ENCODE data around the gene PRDM12.

Gene PRDM12

DNA sequence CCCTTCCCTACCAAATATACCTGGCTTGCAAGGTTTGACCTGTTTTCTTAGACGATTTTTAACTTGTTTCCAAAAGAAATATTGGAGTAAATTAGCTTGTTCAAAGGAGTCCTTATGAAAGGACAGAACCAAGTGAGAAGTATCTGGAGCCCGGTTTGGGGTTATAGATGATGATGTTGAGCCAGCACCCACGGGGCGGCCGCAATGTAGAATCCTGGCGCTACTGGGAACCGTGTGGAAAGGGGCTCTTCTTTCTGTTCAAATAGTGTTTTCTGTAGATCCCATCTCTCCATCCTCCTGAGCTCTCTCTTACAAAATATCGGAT, 28.7 kb downstream of the PRDM12 start:
- no peak for DNase-seq

DNA sequence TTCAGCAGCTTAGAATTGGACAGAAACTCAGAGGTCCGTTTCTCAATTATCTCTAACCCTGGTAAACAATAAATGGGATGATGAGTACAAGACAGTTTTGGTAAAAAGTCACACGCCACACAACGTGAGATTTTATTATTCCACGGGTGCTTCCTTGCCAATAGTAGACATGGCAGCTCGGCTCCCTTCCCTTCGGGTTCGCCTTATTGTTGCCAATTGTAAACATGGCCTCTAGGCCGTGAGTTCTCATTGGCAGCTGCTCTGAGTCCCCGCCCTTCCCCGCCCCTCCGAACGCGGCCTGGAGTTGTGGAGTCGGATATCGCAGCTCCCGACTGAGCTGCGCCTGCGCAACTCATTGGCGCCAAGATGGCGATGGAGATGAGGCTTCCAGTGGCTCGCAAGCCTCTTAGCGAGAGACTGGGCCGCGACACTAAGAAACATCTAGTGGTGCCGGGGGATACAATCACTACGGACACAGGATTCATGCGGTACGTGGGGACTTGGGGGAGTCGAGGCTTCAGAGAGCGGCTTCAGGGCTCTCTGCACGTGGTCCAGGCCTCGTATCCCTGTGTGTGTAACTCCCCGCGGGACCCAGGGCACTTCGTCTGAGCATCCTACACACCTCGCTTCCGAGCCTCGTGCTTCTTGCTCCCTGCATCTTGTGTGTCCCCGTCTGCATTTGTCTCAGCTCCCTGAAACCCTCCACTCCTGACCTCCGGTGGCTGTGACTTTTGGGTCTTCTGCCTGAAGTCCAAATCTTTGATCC, 29.2 kb downstream of the PRDM12 start, which contains the start of gene EXOSC2:
EXOSC2 (plus strand) TSS at position 355 of the 766 bp plus-strand sequence; CDS start at position 367, 12 bp downstream.
- DNase-seq: peak; percentile 99

DNA sequence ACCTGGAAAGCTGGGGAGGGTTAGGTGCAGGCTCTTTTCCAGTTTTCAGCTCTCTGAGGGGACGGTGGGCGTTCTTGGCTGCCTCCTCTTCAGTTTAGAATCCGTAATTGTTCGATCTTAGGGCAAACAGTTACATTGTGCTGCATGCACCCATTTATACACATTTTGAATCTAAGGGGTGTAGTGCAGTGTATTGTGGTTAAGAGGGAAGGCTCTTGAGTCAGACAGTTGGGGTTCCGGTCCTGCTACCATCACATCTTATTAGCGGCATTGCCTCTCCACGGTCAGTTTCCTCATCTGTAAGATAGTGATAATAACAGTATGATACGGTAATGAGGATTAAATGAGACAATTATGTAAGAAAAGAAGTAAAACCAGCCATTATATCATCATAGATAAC, 29.8 kb downstream of the PRDM12 start:
- DNase-seq: peak; percentile 28

DNA sequence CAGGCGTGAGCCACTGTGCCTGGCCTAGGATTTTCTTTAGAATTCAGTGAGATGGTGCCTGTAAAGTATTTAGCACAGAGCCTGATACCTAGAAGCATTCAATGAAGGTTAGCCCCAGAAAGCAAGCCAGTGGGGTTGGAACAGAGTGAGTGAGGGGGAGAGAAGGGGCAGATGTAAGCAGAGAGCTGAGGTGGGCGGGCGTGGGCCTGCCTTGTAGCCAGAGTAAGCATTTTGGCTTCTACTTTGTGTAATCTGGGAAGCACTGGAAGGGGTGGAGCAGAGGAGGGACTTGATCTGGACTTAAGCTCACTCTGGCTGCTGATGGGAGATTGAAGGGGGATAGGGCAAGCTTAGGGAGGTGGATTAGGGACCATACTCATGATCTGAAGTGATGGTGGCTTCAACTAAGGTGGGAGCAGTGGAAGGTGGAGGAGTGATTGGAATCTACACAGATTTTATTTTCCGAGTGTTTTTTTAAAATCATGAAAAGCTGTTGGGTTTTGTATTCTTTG, 31.8 kb downstream of the PRDM12 start:
- no peak for DNase-seq

DNA sequence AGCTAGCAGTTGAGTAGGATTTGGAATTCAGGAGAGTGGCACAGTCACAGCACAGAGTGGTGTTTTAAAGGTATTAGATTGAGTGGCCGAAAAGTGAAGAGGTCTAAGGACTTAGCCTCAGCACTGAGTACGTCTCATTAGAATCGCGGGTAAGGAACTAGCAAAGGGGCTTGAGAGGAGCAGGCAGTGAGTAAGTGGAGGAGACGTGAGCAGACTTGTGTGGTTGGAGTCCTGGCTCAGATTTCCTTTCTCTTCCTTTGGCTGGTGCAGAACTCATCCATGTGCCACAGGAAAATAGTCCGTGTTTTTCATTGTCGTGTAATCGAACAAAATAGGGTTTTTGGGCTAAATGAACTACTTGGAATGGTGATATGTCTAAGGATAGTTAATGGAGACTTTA, 32.6 kb downstream of the PRDM12 start:
- DNase-seq: no peak

DNA sequence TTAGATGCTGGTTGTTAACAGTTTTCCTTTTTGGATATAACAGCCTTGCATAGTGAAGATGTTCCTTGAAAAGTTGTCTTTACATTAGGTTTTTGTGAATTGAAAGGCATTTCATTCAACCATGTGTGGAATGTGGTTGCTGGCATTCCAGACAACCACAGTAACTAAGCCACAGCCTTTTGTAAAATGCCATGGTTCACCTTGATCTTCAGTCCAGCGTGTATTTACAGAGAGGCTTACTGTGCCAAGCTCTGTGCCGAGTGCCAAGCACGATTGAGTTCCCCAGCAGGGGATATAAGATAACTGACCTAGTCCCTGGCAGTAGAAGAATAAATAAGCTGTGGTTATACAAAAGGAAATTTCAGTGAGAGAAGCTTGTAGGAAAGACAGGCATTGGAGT, 34.1 kb downstream of the PRDM12 start:
- DNase-seq: no peak

DNA sequence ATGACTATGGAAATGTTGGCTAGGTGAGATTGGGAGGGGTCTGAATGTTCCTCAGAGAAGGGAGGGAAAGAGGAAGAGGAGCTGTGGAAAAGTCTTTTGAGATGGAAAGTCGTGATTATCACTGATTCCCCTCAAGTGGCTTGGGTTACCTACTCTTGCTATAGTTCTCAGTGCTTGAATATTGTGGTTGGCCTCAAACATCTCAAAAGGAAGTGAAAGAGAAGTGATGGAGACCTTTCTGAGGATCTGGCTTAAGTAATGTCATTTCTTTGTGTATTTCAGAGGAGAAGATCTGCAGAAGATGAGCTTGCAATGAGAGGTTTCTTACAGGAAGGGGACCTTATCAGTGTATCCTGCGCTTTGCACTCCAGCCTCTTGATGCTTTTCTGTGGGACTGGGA, 34.7 kb downstream of the PRDM12 start:
- DNase-seq: no peak

DNA sequence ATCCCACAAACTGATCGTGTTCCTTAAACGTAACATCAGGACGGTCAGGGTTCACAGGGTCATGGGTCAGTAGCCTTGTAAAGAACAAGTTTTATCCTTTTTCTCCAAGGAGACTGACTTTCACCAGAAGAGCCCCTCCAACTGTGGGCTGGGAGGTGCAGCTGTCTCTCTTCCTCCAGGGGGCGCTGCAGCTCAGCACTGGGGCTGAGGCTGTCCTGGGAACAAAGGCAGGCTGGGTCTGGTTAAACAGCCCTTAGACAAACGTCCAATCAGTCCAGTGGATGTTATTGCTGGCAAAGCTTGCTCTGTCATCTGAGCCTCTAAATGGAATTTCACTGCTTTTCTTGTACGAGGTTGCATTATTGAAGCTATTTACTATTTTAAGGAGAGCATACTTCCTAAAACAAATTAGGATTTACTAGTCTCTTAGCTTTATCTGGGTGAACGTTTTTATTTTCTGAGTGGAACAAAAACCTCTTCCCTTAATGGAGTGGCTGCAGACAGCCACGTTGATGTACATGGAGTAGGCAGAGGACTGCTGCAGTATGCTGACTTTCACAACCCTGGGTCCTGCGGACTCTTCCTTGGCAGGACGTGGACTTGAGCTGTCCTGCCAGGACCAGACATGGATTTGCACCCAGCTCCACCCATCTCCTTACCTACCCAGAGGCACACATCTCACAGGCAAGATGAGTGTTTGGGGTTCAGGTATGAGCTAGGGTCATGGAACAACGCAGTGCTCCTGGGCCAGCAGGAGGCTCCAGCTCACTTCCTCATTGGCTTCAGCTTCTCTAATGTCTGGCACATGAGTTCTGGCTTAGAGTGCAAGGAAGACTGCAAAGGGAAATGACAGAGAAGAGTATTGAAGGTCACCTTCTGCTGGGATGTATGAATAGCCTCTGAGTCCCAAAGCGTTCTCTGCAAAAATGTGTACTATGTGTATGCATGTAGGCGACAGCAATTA, 36.9 kb downstream of the PRDM12 start:
- DNase-seq: peak; percentile 78

DNA sequence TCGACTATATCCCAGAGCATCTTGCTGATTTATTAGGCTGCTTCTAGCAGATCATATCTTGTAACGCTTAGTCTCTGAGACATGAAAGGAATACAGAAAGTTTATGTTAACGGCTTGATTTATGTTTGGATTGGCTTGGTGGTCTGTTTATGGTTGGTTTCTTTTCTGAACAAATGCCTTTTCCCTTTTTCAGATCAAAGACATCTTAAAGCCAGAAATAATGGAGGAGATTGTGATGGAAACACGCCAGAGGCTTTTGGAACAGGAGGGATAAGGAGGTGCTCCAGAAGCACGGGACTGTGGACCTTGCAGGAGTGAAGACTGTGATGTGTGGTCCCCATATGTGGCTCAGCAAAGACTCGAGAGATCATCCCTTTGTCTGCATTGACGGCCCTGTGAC, 39.1 kb downstream of the PRDM12 start:
- no peak for DNase-seq

DNA sequence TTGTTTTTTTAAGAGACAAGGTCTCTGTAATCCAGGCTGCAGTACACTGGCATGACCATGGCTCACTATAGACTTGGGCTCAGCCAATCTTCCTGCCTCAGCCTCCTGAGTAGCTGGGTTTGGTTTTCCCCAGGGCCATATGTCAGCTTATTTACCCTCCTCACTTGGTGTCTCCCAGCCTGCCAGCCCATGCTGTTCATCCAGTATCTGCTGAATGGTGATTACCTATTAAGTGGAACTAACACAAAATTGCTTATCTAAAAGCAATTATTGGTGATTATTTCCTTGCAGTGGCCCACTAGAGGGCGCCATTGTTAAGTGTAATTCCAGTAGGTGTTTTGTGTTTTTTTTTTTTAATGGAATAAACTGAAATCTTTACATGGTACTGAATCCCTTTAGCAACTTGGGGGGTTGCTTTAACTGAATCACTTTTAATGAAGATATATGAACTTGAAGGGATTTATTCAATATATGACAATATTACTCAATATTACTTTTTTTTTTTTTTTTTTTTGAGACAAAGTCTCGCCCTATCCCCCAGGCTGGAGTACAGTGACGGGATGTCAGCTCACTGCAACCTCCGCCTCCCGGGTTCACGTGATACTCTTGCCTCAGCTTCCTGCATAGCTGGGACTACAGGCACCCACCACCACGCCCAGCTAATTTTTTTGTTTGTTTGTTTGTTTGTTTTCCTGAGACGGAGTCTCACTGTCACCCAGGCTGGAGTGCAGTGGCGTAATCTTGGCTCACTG, 43.0 kb downstream of the PRDM12 start:
- peak; percentile 82 for DNase-seq

DNA sequence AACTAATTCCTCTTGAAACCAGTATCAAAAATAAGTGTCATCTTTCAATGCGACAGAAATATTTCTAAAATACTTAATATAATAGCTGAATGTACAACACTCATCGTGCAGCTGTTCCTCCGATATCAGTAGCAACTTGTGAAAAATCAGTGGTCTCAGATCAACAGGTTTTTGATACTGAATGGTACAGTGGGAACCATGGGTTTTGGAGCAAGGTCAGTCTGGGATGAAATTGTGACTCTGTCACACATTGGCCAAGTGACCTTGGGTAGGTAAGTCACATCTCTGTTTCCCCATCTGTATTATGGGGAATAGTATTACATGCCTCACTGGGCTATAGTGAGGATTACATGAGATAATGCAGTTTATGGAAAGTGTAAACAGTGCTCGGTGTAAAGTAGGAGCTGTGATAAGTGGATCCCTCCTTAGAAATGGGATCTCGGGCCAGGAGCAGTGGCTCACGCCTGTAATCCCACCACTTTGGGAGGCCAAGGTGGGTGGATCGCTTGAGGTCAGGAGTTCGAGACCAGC, 46.5 kb downstream of the PRDM12 start:
- DNase-seq: no peak

DNA sequence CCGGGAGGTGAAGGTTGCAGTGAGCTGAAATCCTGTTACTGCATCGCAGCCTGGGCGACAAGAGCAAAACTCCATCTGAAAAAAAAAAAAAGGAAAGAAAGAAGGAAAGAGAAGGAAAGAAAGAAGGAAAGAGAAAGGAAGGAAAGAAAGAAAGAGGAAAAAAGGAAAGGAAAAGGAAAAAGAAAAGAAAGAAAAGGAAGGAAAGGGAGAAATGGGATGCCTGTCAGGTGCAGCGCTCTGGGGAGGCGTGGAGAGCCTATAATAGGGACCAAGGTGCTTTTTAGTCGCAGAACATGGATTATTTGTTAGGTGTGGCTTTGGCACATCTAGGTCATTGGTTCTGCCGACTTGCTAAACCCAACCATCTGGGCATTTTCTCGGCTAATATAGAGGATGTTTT, 47.1 kb downstream of the PRDM12 start:
- DNase-seq: no peak

DNA sequence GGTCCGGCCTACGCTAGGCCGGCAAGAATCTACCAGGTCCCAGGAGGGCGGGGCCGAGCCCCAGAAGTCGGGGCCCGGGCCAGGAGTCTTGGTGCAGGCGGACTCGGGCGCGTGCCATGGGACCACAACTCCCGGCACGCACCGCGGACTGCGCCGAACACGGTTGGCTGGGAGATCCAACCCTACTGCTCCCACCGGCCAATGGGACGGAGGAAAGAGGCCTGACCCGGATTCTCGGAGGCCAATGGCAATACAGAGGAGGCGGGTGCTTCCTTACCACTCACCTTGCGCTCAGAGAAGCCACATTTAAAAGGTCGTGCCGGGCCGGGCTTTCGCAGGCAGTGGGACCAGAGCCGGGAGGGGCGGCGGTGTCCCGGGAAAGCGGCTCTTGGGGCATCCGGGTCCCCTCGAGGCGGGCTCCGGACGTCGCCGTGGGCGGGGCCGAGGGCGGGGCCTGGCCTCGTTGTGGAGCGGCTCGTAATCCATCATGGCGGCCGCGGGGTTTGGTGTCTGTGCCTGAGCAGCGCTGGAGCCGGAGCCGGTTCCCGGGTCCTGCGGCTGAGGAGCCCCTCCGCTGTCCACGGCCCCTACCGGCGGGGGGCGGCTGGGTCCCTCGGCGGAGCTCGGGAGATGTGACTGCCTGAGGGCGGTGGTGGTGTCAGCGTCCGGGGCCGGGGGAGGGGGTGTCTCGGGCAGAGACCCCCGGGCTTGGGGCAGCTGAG, 48.3 kb downstream of the PRDM12 start:
- DNase-seq: peak; percentile 99

DNA sequence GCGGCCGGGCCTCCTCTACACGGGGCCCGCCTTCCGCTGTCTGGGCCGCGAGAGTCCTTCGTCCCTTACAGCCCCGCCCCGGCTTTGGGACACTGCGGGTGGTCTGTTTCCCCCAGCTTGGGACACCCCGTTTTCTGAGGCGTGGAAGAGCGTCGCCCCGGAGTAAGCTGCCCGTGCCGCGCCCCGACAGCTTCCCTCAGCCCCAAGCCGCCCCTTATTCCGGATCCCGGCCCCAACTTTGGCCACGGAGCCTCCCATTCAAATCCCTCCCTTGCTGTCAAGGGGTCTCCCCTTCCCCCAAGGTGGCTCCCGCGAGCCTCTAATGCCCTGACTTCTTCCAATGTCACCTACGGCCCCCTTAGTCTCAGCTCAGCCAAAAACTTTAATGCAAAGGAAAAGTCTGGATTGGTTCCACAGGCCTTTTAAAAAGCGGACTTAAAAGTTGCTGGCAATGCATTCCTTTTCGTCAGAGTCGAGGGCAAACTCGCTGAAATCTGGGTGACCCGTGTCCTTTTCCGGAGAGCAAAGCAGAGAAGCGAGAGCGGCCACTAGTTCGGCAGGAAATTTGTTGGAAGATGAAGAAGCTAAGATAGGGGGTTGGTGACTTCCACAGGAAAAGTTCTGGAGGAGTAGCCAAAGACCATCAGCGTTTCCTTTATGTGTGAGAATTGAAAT, 49.0 kb downstream of the PRDM12 start:
- DNase-seq: peak; percentile 64

DNA sequence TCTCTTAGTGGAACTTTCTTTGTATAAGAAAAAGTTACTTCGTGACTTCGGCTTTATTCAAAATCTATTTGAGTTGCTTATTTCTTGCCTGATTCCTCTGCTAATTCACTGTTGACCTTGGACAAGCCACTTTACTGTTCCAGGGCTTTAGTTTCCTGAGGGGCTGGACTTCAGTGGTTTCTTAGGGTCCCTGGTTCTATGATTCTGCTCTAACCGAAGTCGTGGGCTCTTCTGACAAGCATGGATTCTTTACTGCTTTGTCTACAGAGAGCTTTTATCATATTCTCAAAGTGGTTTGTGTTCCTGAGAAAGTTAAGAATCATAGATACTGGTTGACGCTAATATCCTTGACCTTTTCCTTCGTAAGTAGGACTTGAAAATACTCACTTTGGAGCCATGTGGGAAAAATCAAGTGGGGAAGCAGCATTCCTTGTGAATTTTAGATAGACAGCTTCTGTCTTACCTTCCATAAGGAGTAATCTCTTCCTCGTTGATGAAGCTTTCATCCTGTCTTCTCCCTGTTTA, 50.3 kb downstream of the PRDM12 start:
- DNase-seq: no peak

DNA sequence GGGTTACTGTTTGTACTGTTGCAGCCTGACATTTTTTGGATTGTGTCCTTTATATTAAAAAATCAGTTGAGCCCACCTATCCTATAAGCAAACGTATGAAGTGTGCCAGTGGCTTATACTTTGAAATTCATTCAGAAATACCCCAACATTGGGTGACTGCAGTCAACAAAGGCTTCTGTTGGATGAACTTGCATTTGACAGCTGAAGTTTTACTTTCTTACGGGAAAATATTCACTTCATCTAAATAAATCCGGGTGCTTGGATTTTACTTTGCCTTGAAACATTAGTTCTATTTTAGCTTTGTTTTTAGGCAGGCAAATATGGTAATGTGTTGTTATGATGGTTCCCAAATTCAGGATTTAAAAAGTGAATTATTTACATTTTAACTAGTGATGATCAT, 50.9 kb downstream of the PRDM12 start:
- DNase-seq: no peak

DNA sequence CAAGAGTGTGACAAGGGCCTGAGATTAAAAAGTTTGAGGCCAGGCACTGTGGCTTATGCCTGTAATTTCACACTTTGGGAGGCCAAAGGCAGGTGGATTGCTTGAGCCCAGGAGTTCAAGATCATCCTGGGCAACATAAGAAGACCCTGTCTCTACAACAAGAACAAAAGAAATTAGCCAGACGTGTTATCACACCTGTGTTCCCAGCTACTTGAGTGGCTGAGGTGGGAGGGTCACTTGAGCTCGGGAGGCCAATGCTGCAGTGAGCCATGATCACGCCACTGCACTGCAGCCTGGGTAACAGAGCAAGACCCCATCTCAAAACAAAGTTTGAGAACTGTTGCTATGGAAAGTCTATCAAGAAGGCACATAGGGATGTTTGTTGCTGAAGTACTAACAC, 54.2 kb downstream of the PRDM12 start:
- DNase-seq: no peak

DNA sequence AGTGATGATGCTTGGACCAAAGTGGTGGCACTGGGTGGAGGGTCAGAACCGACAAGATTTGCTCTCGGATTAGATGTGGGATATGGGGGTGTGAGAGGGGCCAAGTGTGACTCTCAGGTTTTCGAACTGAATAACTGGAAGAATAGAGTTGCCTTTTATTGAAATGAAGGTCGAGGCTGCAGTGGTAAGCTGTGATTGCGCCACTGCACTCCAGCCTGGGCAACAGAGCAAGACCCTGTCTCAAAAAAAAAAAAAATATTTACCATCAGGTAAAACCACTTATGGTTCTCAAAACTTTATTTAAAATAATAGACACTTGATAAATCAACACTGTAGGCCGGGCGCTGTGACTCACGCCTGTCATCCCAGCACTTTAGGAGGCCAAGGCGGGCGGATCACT, 56.4 kb downstream of the PRDM12 start:
- DNase-seq: no peak

DNA sequence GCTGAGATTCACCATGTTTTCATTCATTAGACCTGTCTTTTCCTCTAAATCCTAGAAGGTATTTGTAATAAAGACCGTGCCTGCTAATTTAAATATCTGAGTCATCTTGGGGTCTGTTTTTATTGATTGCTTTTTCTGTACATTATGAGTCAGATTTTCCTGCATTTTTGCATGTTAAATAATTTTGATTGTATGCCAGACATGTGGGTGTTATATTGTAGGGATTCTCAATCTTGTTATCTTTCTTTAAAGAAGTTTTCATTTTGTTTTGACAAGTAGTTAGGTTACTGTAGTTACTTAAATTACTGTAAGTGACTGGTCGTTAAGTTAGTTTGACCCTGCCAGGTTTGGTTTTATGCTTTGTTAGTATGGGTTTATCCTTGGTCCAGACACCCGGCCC, 64.3 kb downstream of the PRDM12 start:
- DNase-seq: no peak

DNA sequence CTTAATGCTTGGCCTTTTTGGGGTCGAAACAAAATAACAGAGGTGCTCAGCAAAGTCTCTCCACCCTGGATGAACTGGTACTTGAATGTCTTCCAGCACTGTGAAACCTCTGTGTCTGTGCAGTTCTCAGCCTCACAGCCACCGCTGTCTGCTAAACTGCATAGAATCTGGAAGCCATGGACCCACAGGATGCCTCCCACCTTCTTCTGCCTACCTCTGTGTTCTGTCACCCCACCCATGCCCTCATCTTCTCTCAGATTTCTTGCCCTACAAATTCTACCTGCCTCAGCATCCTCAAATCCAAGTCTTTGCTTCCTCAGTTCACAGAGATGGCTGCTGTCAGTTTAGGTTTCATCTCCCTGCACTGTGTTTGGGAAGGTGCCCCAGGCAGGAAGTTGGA, 64.8 kb downstream of the PRDM12 start:
- DNase-seq: no peak

DNA sequence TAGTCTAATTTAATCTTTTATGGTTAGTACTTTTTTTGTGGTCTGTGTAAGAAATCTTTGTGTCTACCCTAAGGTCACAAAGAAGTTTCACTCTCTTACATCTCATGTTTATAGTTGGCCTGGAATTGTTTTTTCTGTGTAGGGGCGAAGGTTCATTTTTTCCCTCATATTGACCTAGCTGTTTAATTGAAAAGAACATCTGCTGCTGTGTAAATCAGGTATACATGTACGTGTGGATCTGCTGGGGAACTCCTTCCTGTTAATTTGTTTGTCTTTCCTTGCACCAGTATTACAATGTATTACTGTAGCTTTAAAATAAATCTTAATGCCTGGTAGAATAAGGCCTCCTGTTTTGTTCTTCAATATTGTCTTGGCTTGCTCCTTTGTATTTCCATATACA, 67.0 kb downstream of the PRDM12 start:
- DNase-seq: no peak

All from RPMI8226 (cell line).